ENCODE measurements around the gene DSP. TPM values are rescaled to one million over a fixed set of nuclear protein-coding genes. Genes with fewer than 3 reads are reported as not detected.

DSP gene
- total and polyA plus RNA-seq, 12 donors: 4.1 to 61.4 (median 38.8) TPM

DNA sequence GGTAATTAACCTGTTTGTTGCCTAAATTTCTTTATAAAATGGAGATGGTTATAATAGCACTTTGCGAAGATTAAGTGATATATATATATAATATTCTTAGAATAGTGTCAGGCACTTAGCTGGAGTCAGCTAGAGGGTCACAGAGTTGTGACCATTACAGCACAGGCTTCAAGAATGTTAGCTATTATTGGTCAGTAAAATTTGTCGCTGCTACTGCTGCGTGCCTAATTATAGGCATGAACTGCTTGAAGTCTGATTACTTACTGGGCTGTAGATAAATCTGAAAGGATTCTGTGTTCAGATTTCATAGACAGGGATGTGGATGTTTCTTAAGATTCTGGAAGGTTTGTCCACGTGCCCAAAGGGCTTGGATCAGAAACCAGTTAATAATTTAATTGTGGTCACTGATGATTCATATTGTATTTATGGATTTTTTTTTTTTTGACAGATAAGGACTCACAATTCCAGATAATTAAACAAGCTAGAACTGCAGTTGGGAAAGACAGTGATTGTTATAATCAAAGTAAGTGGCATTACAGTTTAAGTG, 53.2 kb downstream of the DSP start:
- WGBS, 4 donors: 78 to 83% (median 79%) methylated on average over 4 of the region's 4 CpGs
- no peaks in the 10 kb centered on the region for H3K27me3 ChIP-seq
- no peak overlapping the region for H3K4me3 ChIP-seq
- no peak for TF ChIP-seq POLR2A (IDR thresholded peaks at IDR 0.05)
- TF ChIP-seq, protein P1, sequence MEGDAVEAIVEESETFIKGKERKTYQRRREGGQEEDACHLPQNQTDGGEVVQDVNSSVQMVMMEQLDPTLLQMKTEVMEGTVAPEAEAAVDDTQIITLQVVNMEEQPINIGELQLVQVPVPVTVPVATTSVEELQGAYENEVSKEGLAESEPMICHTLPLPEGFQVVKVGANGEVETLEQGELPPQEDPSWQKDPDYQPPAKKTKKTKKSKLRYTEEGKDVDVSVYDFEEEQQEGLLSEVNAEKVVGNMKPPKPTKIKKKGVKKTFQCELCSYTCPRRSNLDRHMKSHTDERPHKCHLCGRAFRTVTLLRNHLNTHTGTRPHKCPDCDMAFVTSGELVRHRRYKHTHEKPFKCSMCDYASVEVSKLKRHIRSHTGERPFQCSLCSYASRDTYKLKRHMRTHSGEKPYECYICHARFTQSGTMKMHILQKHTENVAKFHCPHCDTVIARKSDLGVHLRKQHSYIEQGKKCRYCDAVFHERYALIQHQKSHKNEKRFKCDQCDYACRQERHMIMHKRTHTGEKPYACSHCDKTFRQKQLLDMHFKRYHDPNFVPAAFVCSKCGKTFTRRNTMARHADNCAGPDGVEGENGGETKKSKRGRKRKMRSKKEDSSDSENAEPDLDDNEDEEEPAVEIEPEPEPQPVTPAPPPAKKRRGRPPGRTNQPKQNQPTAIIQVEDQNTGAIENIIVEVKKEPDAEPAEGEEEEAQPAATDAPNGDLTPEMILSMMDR (IDR thresholded peaks at IDR 0.05): no peak
- peaks cover 9 to 20% of the 10 kb centered on the region in 2 donors for H3K4me1 ChIP-seq (replicated peaks in 1 of 2)
- no peaks in the 10 kb centered on the region for H3K9me3 ChIP-seq (replicated peaks in 1 of 3)
- intact Hi-C loops (cut with DNase I): no loop called here
- H3K27ac ChIP-seq: peak overlapping the region in 1 of 5 donors; percentile 1
- peaks cover 0 to 24% of the 10 kb centered on the region in 2 donors for H3K36me3 ChIP-seq (replicated peaks in 1 of 2)
- DNase-seq: no peak

DNA sequence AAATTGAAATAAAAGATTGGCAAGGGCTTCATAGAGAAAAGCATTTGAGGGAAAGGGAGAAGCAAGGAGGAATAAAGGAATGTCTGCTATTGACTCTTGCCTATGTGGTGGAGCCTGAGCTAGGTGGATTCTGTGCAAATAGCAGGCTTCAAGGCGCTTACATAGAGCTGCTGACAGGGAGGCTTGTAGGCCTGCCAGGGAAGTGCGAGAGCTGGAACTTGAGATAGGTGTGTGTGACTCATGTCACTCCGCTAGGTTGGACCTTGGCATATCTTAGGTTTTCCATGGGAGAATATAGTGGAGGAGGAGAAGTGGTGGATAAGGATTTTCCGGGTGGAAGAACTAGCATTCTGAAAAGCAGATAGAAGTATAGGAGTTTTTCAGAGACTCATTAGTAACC, 62.5 kb downstream of the DSP start:
- intact Hi-C loops (cut with DNase I): loop anchor here in 1 of 2 donors (10.0 kb wide), 1 partner anchor 299 kb away; no protein-coding TSS in a partner anchor
- Histone ChIP-seq H3K4me1 (replicated peaks in 1 of 2) (peaks cover 3 to 5% of the 10 kb centered on the region in 2 donors), H3K27me3 (no peaks in the 10 kb centered on the region), H3K4me3 (no peak overlapping the region), H3K9me3 (replicated peaks in 1 of 3) (no peaks in the 10 kb centered on the region), H3K36me3 (replicated peaks in 1 of 2) (peaks cover 0 to 78% of the 10 kb centered on the region in 2 donors), H3K27ac (no peak overlapping the region)
- no peak for TF ChIP-seq POLR2A (IDR thresholded peaks at IDR 0.05)
- TF ChIP-seq, protein P1 (IDR thresholded peaks at IDR 0.05): no peak
- 46 to 64% (median 50%) methylated on average over 4 of the region's 4 CpGs for WGBS, 4 donors
- peak in 4 of 7 donors; percentile 53 to 64 (median 56) for DNase-seq

DNA sequence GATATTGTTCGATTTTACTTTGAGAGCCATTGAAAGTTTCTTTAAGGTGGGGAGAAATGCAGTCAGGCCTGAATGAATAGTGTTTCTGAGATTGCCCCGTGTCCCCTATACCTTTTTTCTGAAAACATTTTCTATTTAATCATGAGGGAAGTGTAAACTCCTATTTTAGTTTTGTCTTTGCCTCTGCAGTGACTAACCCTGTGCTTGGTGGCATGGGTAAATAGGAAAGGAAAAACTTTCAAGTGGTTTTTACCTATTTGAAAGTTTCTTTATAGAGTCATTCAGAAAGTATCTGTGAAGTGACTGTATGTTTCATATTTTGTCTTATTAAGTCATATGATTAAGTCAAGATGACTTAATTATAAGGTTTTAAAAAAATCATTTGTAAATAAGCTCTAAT, 63.0 kb downstream of the DSP start:
- Histone ChIP-seq H3K36me3 (replicated peaks in 1 of 2) (peaks cover 0 to 83% of the 10 kb centered on the region in 2 donors), H3K4me3 (no peak overlapping the region), H3K9me3 (replicated peaks in 1 of 3) (no peaks in the 10 kb centered on the region), H3K27ac (no peak overlapping the region), H3K27me3 (no peaks in the 10 kb centered on the region), H3K4me1 (replicated peaks in 1 of 2) (peaks cover 3 to 5% of the 10 kb centered on the region in 2 donors)
- TF ChIP-seq, protein P1 (IDR thresholded peaks at IDR 0.05): no peak
- no peak for TF ChIP-seq POLR2A (IDR thresholded peaks at IDR 0.05)
- 89 to 91% (median 90%) methylated on average over 2 of the region's 2 CpGs for WGBS, 4 donors
- DNase-seq: no peak
- intact Hi-C loops (cut with DNase I): loop anchor here in 1 of 2 donors (10.0 kb wide), 1 partner anchor 300 kb away; no protein-coding TSS in a partner anchor

DNA sequence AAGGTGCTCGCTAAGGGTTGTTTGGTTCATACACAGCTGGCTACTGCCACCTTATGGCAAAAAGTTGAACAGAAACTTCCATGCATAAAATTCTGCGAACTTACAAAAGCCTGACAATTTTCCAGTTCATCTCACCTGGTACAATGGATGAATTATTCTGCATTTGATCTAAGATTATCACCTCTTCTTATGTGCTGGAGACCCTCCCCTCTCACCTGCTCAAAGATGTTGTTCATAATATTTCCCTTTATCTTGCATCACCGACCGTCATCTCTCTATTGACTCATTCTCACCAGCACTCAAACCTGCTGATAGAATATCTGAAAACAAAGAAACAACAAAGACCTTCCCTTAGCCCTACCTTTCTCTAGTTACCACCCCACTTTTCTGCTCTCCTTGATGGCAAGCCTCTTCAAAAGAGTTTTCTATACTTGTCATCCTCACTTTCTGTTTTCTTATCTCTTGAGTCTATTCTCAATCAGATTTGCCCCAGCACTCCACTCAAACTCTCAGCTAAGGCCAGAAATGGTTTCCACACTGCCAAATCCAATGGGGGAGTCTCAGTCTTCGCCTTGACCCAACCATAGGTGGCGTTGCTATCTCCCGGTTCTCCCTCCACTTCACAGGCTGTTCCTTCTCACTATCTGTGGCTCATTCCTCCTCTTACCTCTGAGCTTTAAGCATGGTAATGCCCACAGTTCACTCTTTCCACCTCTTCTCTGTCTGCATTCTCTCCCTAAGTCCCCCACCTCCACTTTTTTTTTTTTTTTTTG, 74.3 kb downstream of the DSP start:
- H3K27ac ChIP-seq: no peak overlapping the region
- H3K36me3 ChIP-seq (replicated peaks in 1 of 2): peaks cover 0 to 11% of the 10 kb centered on the region in 2 donors
- H3K27me3 ChIP-seq: no peaks in the 10 kb centered on the region
- no peak overlapping the region for H3K4me3 ChIP-seq
- no peak for TF ChIP-seq POLR2A (IDR thresholded peaks at IDR 0.05)
- TF ChIP-seq, protein P1 (IDR thresholded peaks at IDR 0.05): peak; percentile 70 to 86 (median 80)
- H3K9me3 ChIP-seq (replicated peaks in 1 of 3): no peaks in the 10 kb centered on the region
- WGBS, 4 donors: 10 to 21% (median 13%) methylated on average over 7 of the region's 7 CpGs
- DNase-seq: peak in 6 of 7 donors; percentile 29 to 72 (median 52)
- H3K4me1 ChIP-seq (replicated peaks in 1 of 2): peaks cover 0 to 12% of the 10 kb centered on the region in 2 donors
- intact Hi-C loops (cut with DNase I): loop anchor here (5.0 to 10.0 kb wide), 3 partner anchors 191 to 333 kb away; no protein-coding TSS in a partner anchor
